Panc1 (cell line): ENCODE results near the gene SLC22A23.

Experiments
- CTCF ChIP-seq: fragments of 450-650 bp; IDR thresholded peaks from 2 replicates; pipeline ENCODE4 v1.5.1; 2017; ENCODE audit warnings: mild to moderate bottlenecking
- POLR2AphosphoS5 ChIP-seq: IDR thresholded peaks from 2 replicates; pipeline ENCODE4 v1.6.1; 2012; ENCODE audit warnings: mild to moderate bottlenecking, low read depth, low read length, moderate library complexity
- TF ChIP-seq, protein P1 (sequence below), 2 experiments: IDR thresholded peaks; 2 replicates each; pipeline ENCODE4 v1.6.1; 2011 to 2012; ENCODE audit warnings: low read depth in 2 of 2, control low read depth in 1 of 2, low read length in 1 of 2, mild to moderate bottlenecking in 1 of 2, moderate library complexity in 1 of 2; ENCODE audit not compliant: insufficient read depth in 1 of 2

DNA sequence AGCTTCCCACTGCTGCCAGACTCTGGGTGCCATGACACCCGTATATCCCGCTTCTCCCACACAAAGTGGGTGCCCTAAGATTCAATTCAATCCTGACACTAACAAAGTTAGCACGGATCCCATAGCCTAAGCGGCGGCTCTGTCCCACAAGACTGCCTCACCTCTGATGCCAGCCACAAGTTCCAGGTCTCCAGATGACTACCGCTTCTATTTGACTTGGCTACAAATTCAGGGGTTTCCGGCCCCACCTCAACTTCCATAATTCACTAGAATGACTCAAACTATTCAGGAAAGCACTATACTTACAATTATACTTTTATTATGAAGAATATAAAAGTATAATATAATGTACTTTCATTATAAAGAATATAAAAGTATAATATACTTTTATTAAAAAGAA is 24.8 kb upstream of the SLC22A23 start:
- TF ChIP-seq CTCF (no peak), POLR2AphosphoS5 (no peak)
- TF ChIP-seq, protein P1, sequence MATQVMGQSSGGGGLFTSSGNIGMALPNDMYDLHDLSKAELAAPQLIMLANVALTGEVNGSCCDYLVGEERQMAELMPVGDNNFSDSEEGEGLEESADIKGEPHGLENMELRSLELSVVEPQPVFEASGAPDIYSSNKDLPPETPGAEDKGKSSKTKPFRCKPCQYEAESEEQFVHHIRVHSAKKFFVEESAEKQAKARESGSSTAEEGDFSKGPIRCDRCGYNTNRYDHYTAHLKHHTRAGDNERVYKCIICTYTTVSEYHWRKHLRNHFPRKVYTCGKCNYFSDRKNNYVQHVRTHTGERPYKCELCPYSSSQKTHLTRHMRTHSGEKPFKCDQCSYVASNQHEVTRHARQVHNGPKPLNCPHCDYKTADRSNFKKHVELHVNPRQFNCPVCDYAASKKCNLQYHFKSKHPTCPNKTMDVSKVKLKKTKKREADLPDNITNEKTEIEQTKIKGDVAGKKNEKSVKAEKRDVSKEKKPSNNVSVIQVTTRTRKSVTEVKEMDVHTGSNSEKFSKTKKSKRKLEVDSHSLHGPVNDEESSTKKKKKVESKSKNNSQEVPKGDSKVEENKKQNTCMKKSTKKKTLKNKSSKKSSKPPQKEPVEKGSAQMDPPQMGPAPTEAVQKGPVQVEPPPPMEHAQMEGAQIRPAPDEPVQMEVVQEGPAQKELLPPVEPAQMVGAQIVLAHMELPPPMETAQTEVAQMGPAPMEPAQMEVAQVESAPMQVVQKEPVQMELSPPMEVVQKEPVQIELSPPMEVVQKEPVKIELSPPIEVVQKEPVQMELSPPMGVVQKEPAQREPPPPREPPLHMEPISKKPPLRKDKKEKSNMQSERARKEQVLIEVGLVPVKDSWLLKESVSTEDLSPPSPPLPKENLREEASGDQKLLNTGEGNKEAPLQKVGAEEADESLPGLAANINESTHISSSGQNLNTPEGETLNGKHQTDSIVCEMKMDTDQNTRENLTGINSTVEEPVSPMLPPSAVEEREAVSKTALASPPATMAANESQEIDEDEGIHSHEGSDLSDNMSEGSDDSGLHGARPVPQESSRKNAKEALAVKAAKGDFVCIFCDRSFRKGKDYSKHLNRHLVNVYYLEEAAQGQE (IDR thresholded peaks at IDR 0.05; ENCODE audit: insufficient read depth in 1 of 2, low read depth in 2 of 2, low read length in 1 of 2): no peak
